K562 (cell line): Measurements from ENCODE around the gene ETHE1. TPM values are rescaled to one million over a fixed set of nuclear protein-coding genes. Genes with fewer than 3 reads are reported as not detected.
A peak's percentile ranks its signal among the peaks of the same experiment; 100 is the strongest.

ENCODE experiments used
- ATF7 ChIP-seq: fragments of 450-650 bp; IDR thresholded peaks from 2 replicates; pipeline ENCODE4 v1.7.1; 2014; ENCODE audit warnings: mild to moderate bottlenecking, moderate library complexity
- COPS2 ChIP-seq: fragments of 450-650 bp; conservative IDR thresholded peaks from 2 replicates; pipeline ENCODE4 v1.6.1; 2016; ENCODE audit warnings: mild to moderate bottlenecking, moderate library complexity
- IFI16 ChIP-seq: fragments of 250-450 bp; sonication (Bioruptor Pico); IDR thresholded peaks from 2 replicates; pipeline ENCODE4 v2.1.2; 2022; ENCODE audit warnings: mild to moderate bottlenecking, inconsistent platforms
- KHSRP ChIP-seq: fragments of 450-650 bp; IDR thresholded peaks from 2 replicates; pipeline ENCODE4 v1.6.1; 2017
- NFRKB ChIP-seq: fragments of 450-650 bp; IDR thresholded peaks from 2 replicates; pipeline ENCODE4 v1.6.1; 2016; ENCODE audit warnings: low read depth
- NONO ChIP-seq, 2 experiments: fragments of 200-400 bp in 1 of 2; fragments of 450-650 bp in 1 of 2; formaldehyde crosslinking in 1 of 2; IDR thresholded peaks; 2 replicates each; pipeline ENCODE4 v1.6.1; 2017; ENCODE audit warnings: low read depth in 2 of 2, mild to moderate bottlenecking in 2 of 2, moderate library complexity in 2 of 2, low read length in 1 of 2
- NRF1 ChIP-seq, 2 experiments: fragments of 450-650 bp; IDR thresholded peaks in 1 of 2; conservative IDR thresholded peaks in 1 of 2; 2 replicates each; pipeline ENCODE4 v1.6.1; 2014; ENCODE audit warnings: mild to moderate bottlenecking in 2 of 2
- PHF21A ChIP-seq: fragments of 450-650 bp; IDR thresholded peaks from 2 replicates; pipeline ENCODE4 v1.6.1; 2017; ENCODE audit warnings: low read depth, borderline replicate concordance
- POLR2A ChIP-seq: fragments of 450-650 bp; conservative IDR thresholded peaks from 2 replicates; pipeline ENCODE4 v1.6.1; 2016
- RHOXF2B ChIP-seq: fragments of 250-450 bp; sonication (Bioruptor Pico); conservative IDR thresholded peaks from 2 replicates; pipeline ENCODE4 v1.5.1; 2021
- SREBF1 ChIP-seq: fragments of 150-350 bp; IDR thresholded peaks from 2 replicates; pipeline ENCODE4 v1.6.1; 2014; ENCODE audit warnings: antibody characterized with exemption, low read depth, low read length, borderline replicate concordance
- TBP ChIP-seq: optimal IDR thresholded peaks from 2 replicates; pipeline ENCODE3; 2011; ENCODE audit warnings: low read depth, low read length, improper control_type of control experiment
- YY1 ChIP-seq, 3 experiments: IDR thresholded peaks; 2 replicates each; pipeline ENCODE4 v1.6.1; 2011; ENCODE audit warnings: low read length in 2 of 3, mild to moderate bottlenecking in 2 of 3, moderate library complexity in 2 of 3, borderline replicate concordance in 1 of 3, control low read depth in 1 of 3, low read depth in 1 of 3; ENCODE audit not compliant: insufficient read depth in 3 of 3, insufficient replicate concordance in 2 of 3, control insufficient read depth in 1 of 3, insufficient read length in 1 of 3; ENCODE audit errors: extremely low read depth in 1 of 3
- ZKSCAN1 ChIP-seq: fragments of 150-350 bp; IDR thresholded peaks from 2 replicates; pipeline ENCODE4 v1.6.1; 2016; ENCODE audit warnings: low read depth, low read length
- ZNF3 ChIP-seq: fragments of 250-450 bp; sonication (Bioruptor Pico); IDR thresholded peaks from 2 replicates; pipeline ENCODE4 v1.5.0; 2021; ENCODE audit warnings: mild to moderate bottlenecking, moderate library complexity
- ZNF584 ChIP-seq: fragments of 200-800 bp; sonication (Bioruptor generic); IDR thresholded peaks from 2 replicates; pipeline ENCODE4 v1.6.1; 2016; ENCODE audit warnings: low read depth, mild to moderate bottlenecking, missing genetic modification characterization, missing compliant biosample characterization
- polyA plus RNA-seq, 8 experiments: library from polyadenylated mRNA; depleted of rRNA in 4 of 8; stranded (reverse) in 5 of 8; unstranded in 3 of 8; fragments of >200 nt; fragmentation: Nextera tagmentation in 2 of 8; fragmentation: Illumina TruSeq in 1 of 8; extraction: Ambion mirVana in 2 of 8; extraction: Trizol in 1 of 8; gene quantifications; 2 replicates each; pipeline versions ENCODE4 v1.2.1 to v1.2.3, GENCODE V29; 2011 to 2014; ENCODE audit warnings: inconsistent platforms in 1 of 8, missing spikeins in 1 of 8
- total RNA-seq, 7 experiments: library from RNA; depleted of rRNA in 6 of 7; stranded (reverse); fragments of >200 nt in 6 of 7; fragmentation: Illumina TruSeq in 2 of 7; extraction: Trizol in 2 of 7; gene quantifications; 2 replicates each; pipeline versions ENCODE4 v1.2.1 to v1.2.3, GENCODE V29; 2011 to 2021; ENCODE audit warnings: low replicate concordance in 1 of 7
- TF ChIP-seq, protein P1 (sequence below): fragments of 450-650 bp; IDR thresholded peaks from 2 replicates; pipeline ENCODE4 v1.6.1; 2016; ENCODE audit warnings: low read depth
- TF ChIP-seq, protein P2 (sequence below): fragments of 200-800 bp; sonication (Bioruptor generic); IDR thresholded peaks from 2 replicates; pipeline ENCODE4 v1.6.1; 2017; ENCODE audit warnings: missing genetic modification characterization, missing compliant biosample characterization

Gene ETHE1
- total and polyA plus RNA-seq, 9 of the 15 experiments (the other 6 are each of a cell fraction or from before 2014, with no cell fraction given): 2.9 to 21.0 (median 10.2) TPM

DNA sequence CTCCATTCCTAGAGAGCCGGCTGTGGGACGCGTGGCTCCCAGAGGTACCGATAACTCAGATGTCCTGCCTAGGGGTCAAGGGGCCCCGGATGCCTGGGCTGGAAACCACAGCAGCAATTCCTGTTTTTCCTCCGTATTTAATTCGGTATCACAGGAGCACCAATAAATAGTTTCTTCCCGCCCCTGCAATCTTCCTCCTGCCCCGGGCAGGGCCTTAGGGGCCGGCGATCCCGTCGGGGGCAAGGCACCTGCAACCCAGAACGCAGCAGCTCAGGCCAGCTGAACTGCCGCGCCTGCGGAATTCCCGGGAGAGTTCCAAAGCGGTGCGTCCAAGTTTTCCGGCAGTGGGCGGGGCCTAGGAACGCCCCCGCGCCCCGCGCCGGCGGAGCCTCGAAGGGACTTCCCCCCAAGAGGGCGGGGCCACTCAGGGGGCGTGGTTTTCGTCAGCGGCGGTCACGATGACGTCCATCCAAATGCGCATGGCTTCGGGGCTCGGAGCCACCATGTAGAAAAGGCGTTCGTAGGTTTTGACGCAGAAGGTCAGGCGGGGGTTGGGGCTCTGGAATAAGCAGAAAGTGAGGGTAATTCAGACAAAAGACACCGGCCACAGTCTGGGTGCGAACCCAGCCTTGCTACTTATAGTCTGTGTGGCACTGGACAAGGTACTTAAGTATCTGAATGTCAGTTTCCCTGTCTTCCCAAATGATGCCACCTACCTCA is 51.9 kb downstream of the ETHE1 start (continued):
- TF ChIP-seq, protein P1, sequence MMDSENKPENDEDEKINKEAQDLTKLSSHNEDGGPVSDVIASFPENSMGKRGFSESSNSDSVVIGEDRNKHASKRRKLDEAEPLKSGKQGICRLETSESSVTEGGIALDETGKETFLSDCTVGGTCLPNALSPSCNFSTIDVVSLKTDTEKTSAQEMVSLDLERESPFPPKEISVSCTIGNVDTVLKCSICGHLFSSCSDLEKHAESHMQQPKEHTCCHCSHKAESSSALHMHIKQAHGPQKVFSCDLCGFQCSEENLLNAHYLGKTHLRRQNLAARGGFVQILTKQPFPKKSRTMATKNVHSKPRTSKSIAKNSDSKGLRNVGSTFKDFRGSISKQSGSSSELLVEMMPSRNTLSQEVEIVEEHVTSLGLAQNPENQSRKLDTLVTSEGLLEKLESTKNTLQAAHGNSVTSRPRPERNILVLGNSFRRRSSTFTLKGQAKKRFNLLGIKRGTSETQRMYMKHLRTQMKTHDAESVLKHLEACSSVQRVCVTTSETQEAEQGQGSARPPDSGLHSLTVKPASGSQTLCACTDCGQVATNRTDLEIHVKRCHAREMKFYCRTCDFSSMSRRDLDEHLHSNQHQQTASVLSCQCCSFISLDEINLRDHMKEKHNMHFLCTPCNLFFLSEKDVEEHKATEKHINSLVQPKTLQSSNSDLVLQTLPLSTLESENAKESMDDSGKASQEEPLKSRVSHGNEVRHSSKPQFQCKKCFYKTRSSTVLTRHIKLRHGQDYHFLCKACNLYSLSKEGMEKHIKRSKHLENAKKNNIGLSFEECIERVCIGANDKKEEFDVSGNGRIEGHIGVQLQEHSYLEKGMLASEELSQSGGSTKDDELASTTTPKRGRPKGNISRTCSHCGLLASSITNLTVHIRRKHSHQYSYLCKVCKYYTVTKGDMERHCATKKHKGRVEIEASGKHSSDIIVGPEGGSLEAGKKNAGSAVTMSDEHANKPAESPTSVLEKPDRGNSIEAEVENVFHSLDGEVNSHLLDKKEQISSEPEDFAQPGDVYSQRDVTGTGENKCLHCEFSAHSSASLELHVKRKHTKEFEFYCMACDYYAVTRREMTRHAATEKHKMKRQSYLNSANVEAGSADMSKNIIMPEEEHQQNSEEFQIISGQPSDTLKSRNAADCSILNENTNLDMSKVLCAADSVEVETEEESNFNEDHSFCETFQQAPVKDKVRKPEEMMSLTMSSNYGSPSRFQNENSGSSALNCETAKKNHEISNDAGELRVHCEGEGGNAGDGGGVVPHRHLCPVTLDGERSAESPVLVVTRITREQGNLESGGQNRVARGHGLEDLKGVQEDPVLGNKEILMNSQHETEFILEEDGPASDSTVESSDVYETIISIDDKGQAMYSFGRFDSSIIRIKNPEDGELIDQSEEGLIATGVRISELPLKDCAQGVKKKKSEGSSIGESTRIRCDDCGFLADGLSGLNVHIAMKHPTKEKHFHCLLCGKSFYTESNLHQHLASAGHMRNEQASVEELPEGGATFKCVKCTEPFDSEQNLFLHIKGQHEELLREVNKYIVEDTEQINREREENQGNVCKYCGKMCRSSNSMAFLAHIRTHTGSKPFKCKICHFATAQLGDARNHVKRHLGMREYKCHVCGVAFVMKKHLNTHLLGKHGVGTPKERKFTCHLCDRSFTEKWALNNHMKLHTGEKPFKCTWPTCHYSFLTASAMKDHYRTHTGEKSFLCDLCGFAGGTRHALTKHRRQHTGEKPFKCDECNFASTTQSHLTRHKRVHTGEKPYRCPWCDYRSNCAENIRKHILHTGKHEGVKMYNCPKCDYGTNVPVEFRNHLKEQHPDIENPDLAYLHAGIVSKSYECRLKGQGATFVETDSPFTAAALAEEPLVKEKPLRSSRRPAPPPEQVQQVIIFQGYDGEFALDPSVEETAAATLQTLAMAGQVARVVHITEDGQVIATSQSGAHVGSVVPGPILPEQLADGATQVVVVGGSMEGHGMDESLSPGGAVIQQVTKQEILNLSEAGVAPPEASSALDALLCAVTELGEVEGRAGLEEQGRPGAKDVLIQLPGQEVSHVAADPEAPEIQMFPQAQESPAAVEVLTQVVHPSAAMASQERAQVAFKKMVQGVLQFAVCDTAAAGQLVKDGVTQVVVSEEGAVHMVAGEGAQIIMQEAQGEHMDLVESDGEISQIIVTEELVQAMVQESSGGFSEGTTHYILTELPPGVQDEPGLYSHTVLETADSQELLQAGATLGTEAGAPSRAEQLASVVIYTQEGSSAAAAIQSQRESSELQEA: no peak
- TF ChIP-seq KHSRP (no peak), IFI16 (CRISPR knock-in tag) (no peak), NFRKB (peak; percentile 59; the same call in 1 of the 2 replicates), YY1 (IDR thresholded peaks at IDR 0.05; ENCODE audit: borderline replicate concordance in 1 of 3, control insufficient read depth in 1 of 3, extremely low read depth in 1 of 3, insufficient read depth in 3 of 3, insufficient read length in 1 of 3, insufficient replicate concordance in 2 of 3, low read depth in 1 of 3, low read length in 2 of 3) (peak; percentile 23 to 87 (median 78)), RHOXF2B (no peak), SREBF1 (no peak), POLR2A (peak; percentile 86), NRF1 (conservative IDR thresholded peaks at IDR 0.05 in 1 of 2, IDR thresholded peaks at IDR 0.05 in 1 of 2) (peak; percentile 87 to 89), ZNF3 (CRISPR knock-in tag) (no peak), COPS2 (no peak), ATF7 (peak; percentile 94), TBP (peak; percentile 68), NONO (IDR thresholded peaks at IDR 0.05; ENCODE audit: low read depth in 2 of 2, low read length in 1 of 2) (no peak), ZKSCAN1 (no peak), ZNF584 (CRISPR knock-in tag) (no peak), PHF21A (no peak)
- TF ChIP-seq, protein P2, sequence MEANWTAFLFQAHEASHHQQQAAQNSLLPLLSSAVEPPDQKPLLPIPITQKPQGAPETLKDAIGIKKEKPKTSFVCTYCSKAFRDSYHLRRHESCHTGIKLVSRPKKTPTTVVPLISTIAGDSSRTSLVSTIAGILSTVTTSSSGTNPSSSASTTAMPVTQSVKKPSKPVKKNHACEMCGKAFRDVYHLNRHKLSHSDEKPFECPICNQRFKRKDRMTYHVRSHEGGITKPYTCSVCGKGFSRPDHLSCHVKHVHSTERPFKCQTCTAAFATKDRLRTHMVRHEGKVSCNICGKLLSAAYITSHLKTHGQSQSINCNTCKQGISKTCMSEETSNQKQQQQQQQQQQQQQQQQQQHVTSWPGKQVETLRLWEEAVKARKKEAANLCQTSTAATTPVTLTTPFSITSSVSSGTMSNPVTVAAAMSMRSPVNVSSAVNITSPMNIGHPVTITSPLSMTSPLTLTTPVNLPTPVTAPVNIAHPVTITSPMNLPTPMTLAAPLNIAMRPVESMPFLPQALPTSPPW: peak; percentile 70
